Effector CD8-positive, alpha-beta T cell (primary cell): ENCODE results near the gene GLYATL1.
A peak's percentile ranks its signal among the peaks of the same experiment; 100 is the strongest.

Source experiments
- DNase-seq: peaks from one replicate; lab custom pipeline; 2025; lab: John Stamatoyannopoulos, UW

The GLYATL1 gene

GRCh38 chr11:58926695-58927094 is 12.6 kb upstream of the GLYATL1 start:
- no peak for DNase-seq

- peak; percentile 11 for DNase-seq
Observed at GRCh38 chr11:58927393-58928106, 11.7 kb upstream of the GLYATL1 start.

GRCh38 chr11:58928107-58928499 is 11.2 kb upstream of the GLYATL1 start:
- no peak for DNase-seq

- no peak for DNase-seq
Observed at GRCh38 chr11:58928691-58929090, 10.6 kb upstream of the GLYATL1 start.

- DNase-seq = no peak
Observed at GRCh38 chr11:58930926-58931325, 8.4 kb upstream of the GLYATL1 start.

- DNase-seq = no peak
Observed at GRCh38 chr11:58933661-58934060, 5.6 kb upstream of the GLYATL1 start.

GRCh38 chr11:58934945-58935513 is 4.3 kb upstream of the GLYATL1 start:
- no peak for DNase-seq

GRCh38 chr11:58938398-58938797 is 890 bp upstream of the GLYATL1 start:
- no peak for DNase-seq

- DNase-seq = no peak
Observed at GRCh38 chr11:58940028-58940427, 740 bp downstream of the GLYATL1 start.

- no peak for DNase-seq
Observed at GRCh38 chr11:58941838-58942237, 2.5 kb downstream of the GLYATL1 start.

- DNase-seq = no peak
Observed at GRCh38 chr11:58945663-58946062, 6.4 kb downstream of the GLYATL1 start.

- DNase-seq = no peak
Observed at GRCh38 chr11:58949184-58949583, 9.9 kb downstream of the GLYATL1 start.

- DNase-seq = no peak
Observed at GRCh38 chr11:58957922-58958321, 18.6 kb downstream of the GLYATL1 start.

GRCh38 chr11:58958500-58958899 is 19.2 kb downstream of the GLYATL1 start:
- peak; percentile 11 for DNase-seq

GRCh38 chr11:58963551-58964104 is 24.3 kb downstream of the GLYATL1 start:
- DNase-seq = no peak

GRCh38 chr11:58965246-58965985 is 26.1 kb downstream of the GLYATL1 start:
- no peak for DNase-seq

GRCh38 chr11:58968251-58968711 is 29.0 kb downstream of the GLYATL1 start:
- no peak for DNase-seq

GRCh38 chr11:58977470-58977869 is 38.2 kb downstream of the GLYATL1 start:
- DNase-seq = no peak

- no peak for DNase-seq
Observed at GRCh38 chr11:58979222-58979621, 39.9 kb downstream of the GLYATL1 start.

GRCh38 chr11:58980159-58980843 is 41.0 kb downstream of the GLYATL1 start:
- no peak for DNase-seq

- DNase-seq = no peak
Observed at GRCh38 chr11:58992489-58992888, 53.2 kb downstream of the GLYATL1 start.

GRCh38 chr11:58994171-58994570 is 54.9 kb downstream of the GLYATL1 start:
- DNase-seq = no peak
